Spinal cord (tissue), 10 donors: ENCODE data around the gene GFRA3. TPM values are rescaled to one million over a fixed set of nuclear protein-coding genes. Genes with fewer than 3 reads are reported as not detected.
A peak's percentile ranks its signal among the peaks of the same experiment; 100 is the strongest.
"Not testable (repeated sequence)": the region's sequence is repeated elsewhere in the genome, so short reads cannot be mapped to it uniquely, and the experiment has no call there.

Experiments
- DNase-seq, 6 donors: peaks; one replicate each; pipeline versions ENCODE4 v3.0.0 to v3.0.0-alpha.2; 2013 to 2015; ENCODE audit warnings: low spot score in 6 of 6, low read depth in 4 of 6
- H3K27ac ChIP-seq: one replicate; pipeline ENCODE4 v1.5.1; 2013; ENCODE audit warnings: low read depth, low read length, control low read depth
- H3K27me3 ChIP-seq: one replicate; pipeline ENCODE4 v1.6.1; 2013; ENCODE audit warnings: low read length; ENCODE audit not compliant: control insufficient read depth, insufficient read depth
- H3K36me3 ChIP-seq: one replicate; pipeline ENCODE4 v1.6.1; 2013; ENCODE audit warnings: low read length; ENCODE audit not compliant: control insufficient read depth, insufficient read depth
- H3K4me1 ChIP-seq: one replicate; pipeline ENCODE4 v1.6.1; 2013; ENCODE audit warnings: low read length; ENCODE audit not compliant: control insufficient read depth, insufficient read depth
- H3K4me3 ChIP-seq: one replicate; pipeline ENCODE4 v1.5.1; 2013; ENCODE audit warnings: low read depth, low read length, control low read depth
- H3K9me3 ChIP-seq: one replicate; pipeline ENCODE4 v1.6.1; 2013; ENCODE audit warnings: low read length; ENCODE audit not compliant: control insufficient read depth, insufficient read depth
- WGBS: methylation state at CpG from one replicate; pipeline ENCODE4 v1.1.5; 2013; ENCODE audit warnings: missing lambda C conversion rate; ENCODE audit not compliant: insufficient coverage; 5-methylcytosine and 5-hydroxymethylcytosine counted together
- polyA plus RNA-seq, 2 donors: library from polyadenylated mRNA; unstranded; fragments of 120-200 nt; gene quantifications; one replicate each; pipeline ENCODE4 v1.2.1, GENCODE V29; 2013; ENCODE audit not compliant: insufficient read length in 2 of 2
- total RNA-seq, 2 donors: library from RNA; depleted of rRNA in 1 of 2; stranded (reverse); fragments of 120-200 nt in 1 of 2; fragments of >200 nt in 1 of 2; gene quantifications; one replicate each; pipeline versions ENCODE4 v1.2.3 to v1.2.4, GENCODE V29; 2013 to 2014
- donor health status: healthy.

The GFRA3 gene
- total and polyA plus RNA-seq, 4 donors: 2.8 to 13.6 (median 4.8) TPM

- H3K27ac ChIP-seq: no peak overlapping the region
- DNase-seq: no peak
- H3K4me3 ChIP-seq: no peak overlapping the region
- H3K36me3 ChIP-seq: no peaks in the 10 kb centered on the region
- H3K27me3 ChIP-seq: peaks cover 6% of the 10 kb centered on the region
- WGBS: 45% methylated on average over 26 of the region's 29 CpGs
- no peaks in the 10 kb centered on the region for H3K4me1 ChIP-seq
- H3K9me3 ChIP-seq: no peaks in the 10 kb centered on the region
Observed at GRCh38 chr5:138257583-138257982, 16.8 kb downstream of the GFRA3 start.

GRCh38 chr5:138252944-138253343 is 21.5 kb downstream of the GFRA3 start:
- DNase-seq: no peak
- WGBS: 100% methylated on average over 2 of the region's 3 CpGs

GRCh38 chr5:138247800-138248199 is 26.6 kb downstream of the GFRA3 start:
- H3K27ac ChIP-seq, DNase-seq, H3K9me3 ChIP-seq, H3K4me3 ChIP-seq, H3K27me3 ChIP-seq, H3K4me1 ChIP-seq, H3K36me3 ChIP-seq: not testable (repeated sequence)
- 86% methylated on average over 2 of the region's 2 CpGs for WGBS

More at GRCh38 chr5:138252944-138253343, 21.5 kb downstream of the GFRA3 start:
- H3K27ac ChIP-seq: no peak overlapping the region
- H3K9me3 ChIP-seq: no peaks in the 10 kb centered on the region
- H3K4me1 ChIP-seq: no peaks in the 10 kb centered on the region
- no peaks in the 10 kb centered on the region for H3K36me3 ChIP-seq
- H3K4me3 ChIP-seq: no peak overlapping the region
- H3K27me3 ChIP-seq: peaks cover 2% of the 10 kb centered on the region

GRCh38 chr5:138246822-138247221 is 27.6 kb downstream of the GFRA3 start:
- WGBS: 100% methylated on average over 1 of the region's 4 CpGs
- no peak overlapping the region for H3K4me3 ChIP-seq
- no peaks in the 10 kb centered on the region for H3K9me3 ChIP-seq
- peaks cover 2% of the 10 kb centered on the region for H3K27me3 ChIP-seq
- peak overlapping the region; percentile 64 for H3K27ac ChIP-seq
- no peak for DNase-seq
- H3K36me3 ChIP-seq: no peaks in the 10 kb centered on the region
- H3K4me1 ChIP-seq: peaks cover 15% of the 10 kb centered on the region

GRCh38 chr5:138246334-138246733 is 28.1 kb downstream of the GFRA3 start:
- Histone ChIP-seq H3K4me3 (no peak overlapping the region), H3K27ac (peak overlapping the region; percentile 64), H3K4me1 (peaks cover 20% of the 10 kb centered on the region), H3K27me3 (peaks cover 6% of the 10 kb centered on the region), H3K36me3 (no peaks in the 10 kb centered on the region), H3K9me3 (no peaks in the 10 kb centered on the region)
- 74% methylated on average over 4 of the region's 4 CpGs for WGBS
- DNase-seq: no peak

- peaks cover 21% of the 10 kb centered on the region for H3K4me1 ChIP-seq
- H3K36me3 ChIP-seq: no peaks in the 10 kb centered on the region
- no CpG with 5 or more reads among the region's 1 CpG for WGBS
- H3K27ac ChIP-seq: peak overlapping the region; percentile 64
- DNase-seq: peak in 1 of 6 donors; percentile 31
- H3K9me3 ChIP-seq: no peaks in the 10 kb centered on the region
- no peak overlapping the region for H3K4me3 ChIP-seq
- peaks cover 12% of the 10 kb centered on the region for H3K27me3 ChIP-seq
Observed at GRCh38 chr5:138245717-138246116, 28.7 kb downstream of the GFRA3 start.

GRCh38 chr5:138243794-138244193 is 30.6 kb downstream of the GFRA3 start:
- Histone ChIP-seq H3K27ac (peak overlapping the region; percentile 84), H3K9me3 (no peaks in the 10 kb centered on the region), H3K36me3 (no peaks in the 10 kb centered on the region), H3K27me3 (peaks cover 23% of the 10 kb centered on the region), H3K4me1 (peaks cover 21% of the 10 kb centered on the region), H3K4me3 (no peak overlapping the region)
- DNase-seq: peak in 4 of 6 donors; percentile 17 to 77 (median 34)
- WGBS: 53% methylated on average over 1 of the region's 2 CpGs

- DNase-seq: peak in 4 of 6 donors; percentile 11 to 64 (median 30)
- peak overlapping the region; percentile 58 for H3K27ac ChIP-seq
- peaks cover 23% of the 10 kb centered on the region for H3K27me3 ChIP-seq
- 4% methylated on average over 44 of the region's 67 CpGs for WGBS
- H3K9me3 ChIP-seq: no peaks in the 10 kb centered on the region
- H3K36me3 ChIP-seq: no peaks in the 10 kb centered on the region
- peak overlapping the region; percentile 13 for H3K4me3 ChIP-seq
- H3K4me1 ChIP-seq: peaks cover 21% of the 10 kb centered on the region
Observed at GRCh38 chr5:138241688-138242571, 32.5 kb downstream of the GFRA3 start.

- H3K4me1 ChIP-seq: peaks cover 18% of the 10 kb centered on the region
- H3K4me3 ChIP-seq: no peak overlapping the region
- H3K36me3 ChIP-seq: no peaks in the 10 kb centered on the region
- no peak for DNase-seq
- no peaks in the 10 kb centered on the region for H3K9me3 ChIP-seq
- H3K27me3 ChIP-seq: peaks cover 23% of the 10 kb centered on the region
- H3K27ac ChIP-seq: no peak overlapping the region
- 100% methylated on average over 1 of the region's 3 CpGs for WGBS
Observed at GRCh38 chr5:138240650-138241385, 33.6 kb downstream of the GFRA3 start.
